GM11168 (cell line): ENCODE measurements around the gene TNS3.

Experiments
- in situ Hi-C: fragments of 300-500 bp; cut with MboI; formaldehyde crosslinking; loops from one replicate; pipeline ENCODE4 v1.12.0; 2022; ENCODE audit warnings: low sequenced_read_pairs; ENCODE audit not compliant: unreplicated experiment

Gene TNS3

GRCh38 chr7:47262881-47263280, 319.0 kb downstream of the TNS3 start:
- in situ Hi-C loops: loop anchor here (10.0 kb wide), 1 partner anchor 572 kb away; no protein-coding TSS in a partner anchor

- in situ Hi-C loops: loop anchor here (10.0 kb wide), 1 partner anchor 573 kb away; no protein-coding TSS in a partner anchor
Measured at GRCh38 chr7:47262160-47262559, 319.8 kb downstream of the TNS3 start.

DNA sequence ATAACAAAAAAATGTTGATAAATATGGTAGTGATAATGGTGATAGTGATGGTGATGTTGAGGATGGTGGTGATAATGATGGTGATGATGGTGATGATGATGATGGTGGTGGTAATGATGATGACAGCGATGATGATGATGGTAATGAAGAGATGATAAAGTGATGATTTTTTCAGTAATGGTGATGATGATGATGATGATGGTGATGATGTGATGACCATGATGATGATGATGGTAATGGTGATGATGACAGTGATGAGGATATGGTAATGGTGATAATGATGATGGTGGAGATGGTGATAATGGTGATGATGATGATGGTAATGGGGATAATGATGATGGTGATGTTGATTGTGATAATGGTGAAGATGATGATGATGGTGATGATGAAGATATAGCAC, 321.6 kb downstream of the TNS3 start:
- in situ Hi-C loops: loop anchor here (10.0 kb wide), 1 partner anchor 575 kb away; no protein-coding TSS in a partner anchor

GRCh38 chr7:47259682-47260081, 322.2 kb downstream of the TNS3 start:
- in situ Hi-C loops: loop anchor here (10.0 kb wide), 1 partner anchor 575 kb away; no protein-coding TSS in a partner anchor

DNA sequence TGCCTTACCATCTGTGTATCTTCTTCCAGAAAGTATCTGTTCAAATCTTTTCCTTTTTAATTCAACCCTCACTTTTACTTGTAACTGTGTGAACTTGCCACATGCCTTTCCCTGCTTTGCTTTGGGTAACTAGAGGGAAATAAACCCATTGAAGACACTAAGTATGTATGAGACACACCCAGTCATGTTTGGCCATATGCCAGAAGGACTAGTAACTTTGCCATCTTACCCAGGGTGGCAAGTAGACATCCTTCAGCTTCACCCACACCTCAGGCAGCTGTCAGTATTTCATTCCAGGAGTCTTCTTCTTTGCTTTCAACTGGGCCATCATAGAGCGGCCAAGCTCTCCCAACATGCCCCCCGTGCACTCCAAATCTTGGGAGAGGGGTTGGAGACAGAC, 323.1 kb downstream of the TNS3 start:
- in situ Hi-C loops: no loop called here

GRCh38 chr7:47256016-47256415, 325.9 kb downstream of the TNS3 start:
- in situ Hi-C loops: no loop called here

GRCh38 chr7:47255441-47255840, 326.5 kb downstream of the TNS3 start:
- in situ Hi-C loops: no loop called here

- in situ Hi-C loops: no loop called here
Measured at GRCh38 chr7:47255007-47255406, 326.9 kb downstream of the TNS3 start.

GRCh38 chr7:47254081-47254977, 327.6 kb downstream of the TNS3 start:
- in situ Hi-C loops: no loop called here

DNA sequence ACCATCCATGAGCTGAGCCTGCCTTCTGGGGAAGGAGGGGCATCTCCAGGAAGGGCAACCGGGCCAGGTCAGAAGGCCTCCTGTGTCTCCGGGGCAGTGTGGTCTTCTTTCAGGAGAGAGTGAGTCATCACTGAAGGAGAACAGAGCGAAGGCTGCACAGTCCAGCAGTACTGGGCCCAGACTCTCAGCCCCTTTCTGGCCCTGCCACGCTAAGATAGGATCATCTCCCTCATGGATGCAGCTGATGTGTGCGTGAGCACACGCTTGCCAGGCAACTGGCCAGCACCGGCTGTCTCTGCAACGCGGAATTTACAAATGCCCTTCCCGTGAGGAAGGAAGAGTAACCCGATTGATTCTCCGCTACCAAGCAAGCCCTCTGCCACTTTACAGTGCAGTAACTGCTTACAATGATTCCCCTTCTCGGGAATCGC, 328.2 kb downstream of the TNS3 start:
- in situ Hi-C loops: no loop called here

- in situ Hi-C loops: no loop called here
Measured at GRCh38 chr7:47252675-47253074, 329.2 kb downstream of the TNS3 start.

DNA sequence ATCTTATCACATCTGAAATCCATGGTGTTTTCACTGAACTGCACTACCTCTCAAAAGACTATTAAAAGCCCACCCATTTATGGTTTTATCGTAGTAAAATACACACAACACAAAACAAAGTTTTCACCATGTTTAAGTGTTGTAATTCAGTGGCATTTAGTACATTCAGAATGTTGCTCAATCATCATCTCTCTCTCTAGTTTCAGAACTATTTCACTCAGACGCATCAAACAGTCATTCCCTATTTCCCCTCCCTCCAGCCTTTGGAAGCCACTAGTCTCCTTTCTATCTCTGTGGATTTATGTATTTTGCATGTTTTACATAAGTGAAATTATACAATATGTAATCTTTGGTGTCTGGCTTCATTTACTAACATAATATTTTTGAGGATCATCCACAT, 332.6 kb downstream of the TNS3 start:
- in situ Hi-C loops: no loop called here

DNA sequence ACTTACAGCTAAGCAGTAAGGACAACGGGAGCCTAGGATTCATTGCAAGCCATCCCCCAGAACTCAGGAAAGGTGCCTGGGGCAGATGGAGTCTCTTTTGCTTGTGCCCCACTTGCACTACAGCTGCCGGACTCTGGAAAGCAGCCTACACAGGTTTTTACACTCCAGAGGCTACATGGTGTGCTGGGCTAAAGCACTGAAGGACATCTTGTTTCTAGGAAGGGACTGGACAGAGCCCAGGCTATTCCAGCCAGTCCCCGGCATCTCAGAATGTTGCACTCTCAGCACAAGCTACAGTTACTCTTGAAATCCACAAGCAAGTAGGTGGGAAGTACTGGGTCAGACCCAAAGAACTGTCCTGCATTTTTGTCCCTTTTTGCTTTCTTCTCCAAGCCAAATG, 333.1 kb downstream of the TNS3 start:
- in situ Hi-C loops: no loop called here

DNA sequence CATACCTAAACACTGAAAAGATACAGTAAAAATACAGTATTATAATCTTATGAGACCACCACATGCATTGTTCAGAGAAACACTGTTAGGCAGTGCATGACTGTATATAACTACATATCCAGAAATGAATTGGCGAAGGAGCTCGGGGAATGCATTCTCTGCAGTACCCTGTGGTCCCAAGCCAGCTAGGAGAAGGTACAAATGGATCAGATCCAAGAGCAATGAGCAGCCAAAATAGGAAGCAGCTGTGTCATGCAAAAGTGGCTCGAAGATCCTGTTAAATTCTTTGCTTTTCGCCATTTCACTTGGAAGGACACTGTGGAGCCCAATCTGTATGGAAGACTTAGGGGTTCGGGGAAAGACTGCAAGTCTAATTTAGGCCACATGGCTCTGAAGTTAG, 334.8 kb downstream of the TNS3 start:
- in situ Hi-C loops: no loop called here

GRCh38 chr7:47244692-47245091, 337.2 kb downstream of the TNS3 start:
- in situ Hi-C loops: no loop called here

DNA sequence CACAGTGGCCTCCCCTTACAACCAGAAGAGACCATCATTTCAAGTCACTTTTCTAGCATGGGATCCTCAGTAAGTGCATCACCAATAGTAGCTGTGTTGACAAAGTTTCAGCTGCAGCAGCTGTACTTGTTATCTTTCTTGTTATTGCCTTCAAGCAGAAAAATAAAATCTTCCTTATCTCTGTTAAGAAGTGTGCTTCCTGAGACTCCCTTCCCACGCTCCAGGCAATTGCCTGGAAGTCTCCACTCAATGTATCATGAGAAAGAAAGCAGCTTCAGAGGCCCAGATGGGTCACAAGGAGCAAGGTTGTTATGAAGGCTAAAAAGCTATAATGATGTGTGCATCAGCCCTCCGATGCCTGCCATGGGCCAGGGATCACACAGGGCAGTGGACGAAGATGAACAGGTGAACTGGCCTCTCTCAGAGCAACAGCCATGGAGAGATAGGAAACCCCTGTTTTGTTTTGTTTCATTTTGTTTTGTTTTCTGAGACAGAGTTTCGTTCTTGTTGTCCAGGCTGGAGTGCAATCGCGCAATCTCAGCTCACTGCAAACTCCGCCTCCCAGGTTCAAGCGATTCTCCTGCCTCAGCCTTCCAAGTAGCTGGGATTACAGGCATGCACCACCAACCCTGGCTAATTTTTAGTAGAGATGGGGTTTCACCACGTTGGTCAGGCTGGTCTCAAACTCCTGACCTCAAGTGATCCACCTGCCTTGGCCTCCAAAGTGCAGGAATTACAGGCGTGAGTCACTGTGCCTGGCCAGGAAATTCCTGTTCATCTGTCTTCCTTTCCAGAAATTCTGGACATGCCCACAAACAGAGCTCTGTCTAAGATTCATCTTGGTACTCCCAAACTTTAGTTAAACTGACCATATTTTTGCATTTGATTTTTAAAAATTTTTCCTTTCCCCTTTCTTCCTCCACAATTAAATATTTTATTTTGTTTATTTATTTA, 340.5 kb downstream of the TNS3 start:
- in situ Hi-C loops: no loop called here

DNA sequence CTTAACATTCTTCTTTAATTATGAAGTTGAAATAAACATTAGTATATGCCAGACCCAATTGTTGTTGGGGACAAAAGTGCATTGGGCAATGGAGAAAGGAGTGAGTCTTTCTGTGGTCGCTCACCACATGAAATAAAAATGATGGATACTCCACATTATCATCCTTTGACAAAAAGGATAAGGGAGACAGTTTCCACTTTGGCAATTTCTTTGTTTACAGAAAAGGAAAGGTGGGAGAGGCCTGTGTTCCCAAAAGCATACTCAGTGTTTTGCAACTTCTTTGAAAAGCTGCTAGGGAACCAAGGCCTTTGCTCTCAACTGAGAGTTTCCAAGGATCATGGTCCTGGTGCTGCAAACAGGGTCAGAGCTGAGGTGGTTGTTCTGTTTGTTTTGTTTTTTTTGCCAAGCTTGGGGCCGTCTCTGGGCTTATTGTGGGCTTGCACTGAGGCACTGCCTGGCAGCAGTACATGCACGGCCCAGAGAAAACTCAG, 341.9 kb downstream of the TNS3 start:
- in situ Hi-C loops: no loop called here

DNA sequence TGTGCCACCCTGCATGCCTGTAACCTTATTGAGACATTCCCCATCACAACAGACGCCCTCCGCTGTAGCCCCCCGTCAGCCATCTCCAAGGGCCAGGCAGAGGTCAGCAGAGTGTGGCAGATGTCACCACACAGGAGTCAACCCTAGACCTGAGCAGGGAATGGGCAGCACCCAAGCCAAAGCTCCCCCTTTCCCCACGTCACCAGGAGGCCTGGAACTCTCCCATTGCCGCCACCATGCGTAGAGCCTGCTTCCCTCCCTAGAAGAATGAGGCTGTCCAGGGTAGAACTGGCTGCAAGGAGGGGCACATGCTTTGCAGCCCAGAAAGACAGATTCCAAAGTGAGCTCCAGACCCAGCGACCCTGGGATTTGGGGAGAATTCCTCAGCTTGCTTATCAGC, 342.9 kb downstream of the TNS3 start:
- in situ Hi-C loops: no loop called here

DNA sequence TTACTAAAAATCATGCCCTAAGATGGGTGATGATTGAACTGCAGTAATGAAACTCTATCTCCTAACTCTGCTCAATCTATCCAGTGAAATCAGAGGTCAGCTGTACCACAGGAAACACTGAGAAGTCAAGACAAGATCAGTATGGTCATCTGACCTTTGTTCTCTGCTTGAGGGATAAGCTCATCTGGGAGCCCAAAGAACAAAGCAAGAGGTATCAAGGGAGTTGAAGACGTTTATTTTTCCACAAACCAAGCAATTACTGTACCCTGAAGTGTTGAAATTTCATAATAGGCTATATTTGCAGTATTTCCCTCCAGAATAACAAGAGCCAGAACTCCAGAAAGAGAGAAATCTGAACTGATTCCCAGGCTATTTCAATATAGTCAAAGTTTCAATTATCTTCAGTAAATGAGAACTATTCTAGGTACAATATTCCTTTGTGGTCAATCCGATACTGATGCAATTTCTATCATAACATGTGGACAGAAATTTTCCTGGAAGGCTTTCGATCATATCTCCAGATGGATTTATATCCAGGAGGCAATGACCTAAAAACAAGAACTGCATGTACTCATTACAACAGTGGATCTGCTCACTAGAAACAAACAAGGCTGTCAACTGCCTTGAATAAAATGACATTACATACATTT, 345.3 kb downstream of the TNS3 start:
- in situ Hi-C loops: no loop called here

DNA sequence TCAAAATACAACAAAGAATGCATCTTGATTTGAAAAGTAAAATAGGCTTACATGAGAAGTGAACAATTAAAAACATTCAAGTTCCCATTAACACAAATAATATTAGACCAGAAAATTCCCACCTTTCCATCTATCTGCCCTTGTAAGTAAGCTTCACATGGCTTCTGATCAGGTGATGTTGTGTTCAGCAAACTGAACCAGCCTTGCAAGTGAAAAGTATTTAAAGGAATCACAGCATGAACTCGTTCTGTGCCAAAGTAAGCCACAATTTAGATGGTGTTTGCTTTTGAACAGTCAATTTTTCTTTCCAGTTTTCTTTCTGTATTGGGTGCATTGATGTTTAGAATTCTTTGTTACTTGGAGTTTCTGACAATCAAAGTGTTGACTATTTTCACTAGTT, 347.9 kb downstream of the TNS3 start:
- in situ Hi-C loops: no loop called here
